ENCODE measurements around the gene OLFML1. TPM values are rescaled to one million over a fixed set of nuclear protein-coding genes. Genes with fewer than 3 reads are reported as not detected.

Gene OLFML1
- total and polyA plus RNA-seq, 2 donors (not counting 3 experiments of a cell fraction or from before 2014, with no cell fraction given): not detected

- no peak overlapping the region for H2AFZ ChIP-seq (ENCODE audit: low read depth, low read length)
- no peak overlapping the region for H3K27ac ChIP-seq (ENCODE audit: insufficient read depth, low read depth, low read length)
- ChIA-PET POLR2A (no interaction called here), CTCF (no interaction called here)
- H3K36me3 ChIP-seq (ENCODE audit: control insufficient read depth in 2 of 2, extremely low read depth in 1 of 2, insufficient read depth in 2 of 2, low read length in 2 of 2): no peaks in the 10 kb centered on the region
- no peaks in the 10 kb centered on the region for H3K9me1 ChIP-seq (replicated peaks; ENCODE audit: control insufficient read depth, extremely low read depth, insufficient read depth, low read length)
- no peaks in the 10 kb centered on the region for H3K79me2 ChIP-seq (ENCODE audit: control insufficient read depth, insufficient read depth, low read length)
- no peaks in the 10 kb centered on the region for H3K4me1 ChIP-seq (ENCODE audit: control insufficient read depth, extremely low read depth, insufficient read depth, low read length)
- no peaks in the 10 kb centered on the region for H4K20me1 ChIP-seq (replicated peaks; ENCODE audit: control insufficient read depth, extremely low read depth, insufficient read depth, low read length)
- no peak overlapping the region for H3K4me3 ChIP-seq (replicated peaks in 1 of 3; ENCODE audit: insufficient read depth in 1 of 3, low read depth in 1 of 3, low read length in 3 of 3)
- no peak overlapping the region for H3K4me2 ChIP-seq (ENCODE audit: insufficient read depth, low read length)
- FAIRE-seq: no peak
- dilution Hi-C loops (cut with MboI; ENCODE audit: extremely low pct_ligation_motif_present, low sequenced_read_pairs) (no loop called here), intact Hi-C loops (cut with micrococcal nuclease) (no loop called here)
- DNase-seq (ENCODE audit: low read depth, low spot score): no peak
- no peak overlapping the region for H3K9ac ChIP-seq (replicated peaks; ENCODE audit: extremely low read depth, insufficient read depth, low read length)
- H3K27me3 ChIP-seq (ENCODE audit: control insufficient read depth in 2 of 2, insufficient read depth in 2 of 2, low read length in 2 of 2): no peaks in the 10 kb centered on the region
- BruUV-seq (replicated peaks): no TSS peak
- no peak for TF ChIP-seq FOS (IDR thresholded peaks at IDR 0.05; ENCODE audit: borderline replicate concordance, insufficient read depth, low read length)
- no peak for TF ChIP-seq POLR2A (IDR thresholded peaks at IDR 0.05; ENCODE audit: low read depth, low read length)
- no peak for TF ChIP-seq POLR2AphosphoS5 (IDR thresholded peaks at IDR 0.05; ENCODE audit: insufficient read depth, low read depth, low read length)
- H3K9me3 ChIP-seq (replicated peaks; ENCODE audit: control insufficient read depth, insufficient read depth, low read length): no peaks in the 10 kb centered on the region
Measured at GRCh38 chr11:7489376-7489775, 4.1 kb downstream of the OLFML1 start.

GRCh38 chr11:7490054-7490453, 4.7 kb downstream of the OLFML1 start:
- Histone ChIP-seq H4K20me1 (replicated peaks; ENCODE audit: control insufficient read depth, extremely low read depth, insufficient read depth, low read length) (no peaks in the 10 kb centered on the region), H2AFZ (ENCODE audit: low read depth, low read length) (no peak overlapping the region), H3K4me2 (ENCODE audit: insufficient read depth, low read length) (no peak overlapping the region), H3K27ac (ENCODE audit: insufficient read depth, low read depth, low read length) (no peak overlapping the region), H3K4me1 (ENCODE audit: control insufficient read depth, extremely low read depth, insufficient read depth, low read length) (no peaks in the 10 kb centered on the region), H3K79me2 (ENCODE audit: control insufficient read depth, insufficient read depth, low read length) (no peaks in the 10 kb centered on the region), H3K9ac (replicated peaks; ENCODE audit: extremely low read depth, insufficient read depth, low read length) (no peak overlapping the region), H3K4me3 (replicated peaks in 1 of 3; ENCODE audit: insufficient read depth in 1 of 3, low read depth in 1 of 3, low read length in 3 of 3) (no peak overlapping the region), H3K9me1 (replicated peaks; ENCODE audit: control insufficient read depth, extremely low read depth, insufficient read depth, low read length) (no peaks in the 10 kb centered on the region), H3K36me3 (ENCODE audit: control insufficient read depth in 2 of 2, extremely low read depth in 1 of 2, insufficient read depth in 2 of 2, low read length in 2 of 2) (no peaks in the 10 kb centered on the region), H3K27me3 (ENCODE audit: control insufficient read depth in 2 of 2, insufficient read depth in 2 of 2, low read length in 2 of 2) (no peaks in the 10 kb centered on the region), H3K9me3 (replicated peaks; ENCODE audit: control insufficient read depth, insufficient read depth, low read length) (no peaks in the 10 kb centered on the region)
- dilution Hi-C loops (cut with MboI; ENCODE audit: extremely low pct_ligation_motif_present, low sequenced_read_pairs): no loop called here
- no peak for DNase-seq (ENCODE audit: low read depth, low spot score)
- no TSS peak for BruUV-seq (replicated peaks)
- FAIRE-seq: no peak
- intact Hi-C loops (cut with micrococcal nuclease): no loop called here
- CTCF ChIA-PET: interaction anchor here (0.6 to 0.9 kb wide), 2 partner anchors 8 to 24 kb away, joined by 4 read pairs; partner anchors contain the start of gene PPFIBP2
- no peak for TF ChIP-seq MYC (IDR thresholded peaks at IDR 0.05; ENCODE audit: low read depth, low read length)
- no peak for TF ChIP-seq CTCF (IDR thresholded peaks at IDR 0.05; ENCODE audit: extremely low read depth in 1 of 2, insufficient read depth in 1 of 2, low read depth in 1 of 2, low read length in 2 of 2)
- TF ChIP-seq, protein P1, sequence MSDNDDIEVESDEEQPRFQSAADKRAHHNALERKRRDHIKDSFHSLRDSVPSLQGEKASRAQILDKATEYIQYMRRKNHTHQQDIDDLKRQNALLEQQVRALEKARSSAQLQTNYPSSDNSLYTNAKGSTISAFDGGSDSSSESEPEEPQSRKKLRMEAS (IDR thresholded peaks at IDR 0.05; ENCODE audit: insufficient read depth, insufficient read length): no peak
- POLR2A ChIA-PET: no interaction called here
